ENCODE measurements around the gene MYMK. TPM values are rescaled to one million over a fixed set of nuclear protein-coding genes. Genes with fewer than 3 reads are reported as not detected.

Gene MYMK
- total RNA-seq, 1 donor from 2014 or later = not detected

GRCh38 chr9:133515615-133516255, 9.0 kb downstream of the MYMK start:
- no peaks in the 10 kb centered on the region for H3K36me3 ChIP-seq (ENCODE audit: control insufficient read depth, insufficient read depth, low read length)
- H3K4me3 ChIP-seq (ENCODE audit: low read depth, low read length) = no peak overlapping the region
- no peak for TF ChIP-seq CTCF (IDR thresholded peaks at IDR 0.05; ENCODE audit: insufficient read depth, low read length, poor library complexity, severe bottlenecking)
- peaks cover 45% of the 10 kb centered on the region for H3K27me3 ChIP-seq (ENCODE audit: control insufficient read depth, insufficient read depth, low read length)
- DNase-seq (ENCODE audit: low read depth) = no peak

GRCh38 chr9:133515240-133515610, 9.5 kb downstream of the MYMK start:
- no peaks in the 10 kb centered on the region for H3K36me3 ChIP-seq (ENCODE audit: control insufficient read depth, insufficient read depth, low read length)
- TF ChIP-seq CTCF (IDR thresholded peaks at IDR 0.05; ENCODE audit: insufficient read depth, low read length, poor library complexity, severe bottlenecking) = no peak
- DNase-seq (ENCODE audit: low read depth) = no peak
- H3K4me3 ChIP-seq (ENCODE audit: low read depth, low read length) = no peak overlapping the region
- H3K27me3 ChIP-seq (ENCODE audit: control insufficient read depth, insufficient read depth, low read length) = peaks cover 47% of the 10 kb centered on the region

GRCh38 chr9:133514460-133515239, 10.1 kb downstream of the MYMK start:
- H3K27me3 ChIP-seq (ENCODE audit: control insufficient read depth, insufficient read depth, low read length) = peaks cover 46% of the 10 kb centered on the region
- H3K36me3 ChIP-seq (ENCODE audit: control insufficient read depth, insufficient read depth, low read length) = no peaks in the 10 kb centered on the region
- TF ChIP-seq CTCF (IDR thresholded peaks at IDR 0.05; ENCODE audit: insufficient read depth, low read length, poor library complexity, severe bottlenecking) = no peak
- H3K4me3 ChIP-seq (ENCODE audit: low read depth, low read length) = no peak overlapping the region
- DNase-seq (ENCODE audit: low read depth) = no peak

- H3K36me3 ChIP-seq (ENCODE audit: control insufficient read depth, insufficient read depth, low read length) = no peaks in the 10 kb centered on the region
- no peak for TF ChIP-seq CTCF (IDR thresholded peaks at IDR 0.05; ENCODE audit: insufficient read depth, low read length, poor library complexity, severe bottlenecking)
- no peak for DNase-seq (ENCODE audit: low read depth)
- peaks cover 48% of the 10 kb centered on the region for H3K27me3 ChIP-seq (ENCODE audit: control insufficient read depth, insufficient read depth, low read length)
- H3K4me3 ChIP-seq (ENCODE audit: low read depth, low read length) = no peak overlapping the region
These were observed 11.3 kb downstream of the MYMK start for GRCh38 chr9:133513214-133514100.

- H3K36me3 ChIP-seq (ENCODE audit: control insufficient read depth, insufficient read depth, low read length) = no peaks in the 10 kb centered on the region
- TF ChIP-seq CTCF (IDR thresholded peaks at IDR 0.05; ENCODE audit: insufficient read depth, low read length, poor library complexity, severe bottlenecking) = no peak
- peaks cover 46% of the 10 kb centered on the region for H3K27me3 ChIP-seq (ENCODE audit: control insufficient read depth, insufficient read depth, low read length)
- DNase-seq (ENCODE audit: low read depth) = no peak
- no peak overlapping the region for H3K4me3 ChIP-seq (ENCODE audit: low read depth, low read length)
These were observed 12.2 kb downstream of the MYMK start for GRCh38 chr9:133512253-133513213.
